Caco-2 (cell line): ENCODE data around the gene PLXNC1. TPM values are rescaled to one million over a fixed set of nuclear protein-coding genes. Genes with fewer than 3 reads are reported as not detected.

Experiments
- BruUV-seq: library from RNA; stranded (reverse); fragments of 400-500 nt; replicated peaks from 2 replicates; lab custom pipeline; 2021; lab: Mats Ljungman, UMichigan
- CTCF ChIA-PET: fragments of 300-600 bp; sonication (Branson Sonifier 250); formaldehyde crosslinking; loops from one replicate; lab custom pipeline; 2022; ENCODE audit warnings: antibody characterized with exemption; lab: Charles Lee
- POLR2A ChIA-PET: fragments of 300-600 bp; sonication (Branson Sonifier 250); formaldehyde crosslinking; loops from one replicate; lab custom pipeline; 2022; ENCODE audit warnings: antibody characterized with exemption; lab: Charles Lee
- DNase-seq, 2 experiments: peaks; one replicate each; pipeline versions ENCODE4 v3.0.0 to v3.0.0-alpha.2; 2020 to 2022
- H3K27me3 ChIP-seq: replicated peaks from 2 replicates; pipeline ENCODE4 v1.6.0; 2011; ENCODE audit warnings: low read length; ENCODE audit not compliant: control insufficient read depth, insufficient read depth
- H3K36me3 ChIP-seq: 2 replicates; pipeline ENCODE4 v1.5.1; 2011; ENCODE audit warnings: low read length; ENCODE audit not compliant: control insufficient read depth, insufficient read depth
- H3K4me1 ChIP-seq: fragments of 250-450 bp; sonication (Bioruptor Pico); 2 replicates; pipeline ENCODE4 v1.5.1; 2020; ENCODE audit warnings: mild to moderate bottlenecking
- H3K4me3 ChIP-seq: 2 replicates; pipeline ENCODE4 v1.5.1; 2011; ENCODE audit warnings: low read depth, mild to moderate bottlenecking, control low read depth, low read length
- H3K9me3 ChIP-seq: fragments of 250-450 bp; sonication (Bioruptor Pico); 2 replicates; pipeline ENCODE4 v1.5.1; 2020; ENCODE audit warnings: mild to moderate bottlenecking, moderate library complexity
- H3K27ac Mint-ChIP-seq: one replicate; pipeline ENCODE4 v1.8.0; 2022; ENCODE audit warnings: mixed read lengths; ENCODE audit not compliant: unreplicated experiment
- H3K27me3 Mint-ChIP-seq: one replicate; pipeline ENCODE4 v1.8.0; 2022; ENCODE audit warnings: mixed read lengths; ENCODE audit not compliant: insufficient read depth, unreplicated experiment
- H3K36me3 Mint-ChIP-seq: one replicate; pipeline ENCODE4 v1.8.0; 2022; ENCODE audit warnings: mild to moderate bottlenecking, mixed read lengths; ENCODE audit not compliant: insufficient read depth, unreplicated experiment
- H3K4me1 Mint-ChIP-seq: one replicate; pipeline ENCODE4 v1.8.0; 2022; ENCODE audit warnings: low read depth, mixed read lengths; ENCODE audit not compliant: unreplicated experiment
- H3K4me3 Mint-ChIP-seq: one replicate; pipeline ENCODE4 v1.8.0; 2022; ENCODE audit warnings: mild to moderate bottlenecking, moderate library complexity, mixed read lengths; ENCODE audit not compliant: unreplicated experiment
- H3K9me3 Mint-ChIP-seq: one replicate; pipeline ENCODE4 v1.8.0; 2022; ENCODE audit warnings: mixed read lengths; ENCODE audit not compliant: unreplicated experiment
- CTCF ChIP-seq, 2 experiments: fragments of 200-600 bp in 1 of 2; IDR thresholded peaks; 1 replicate in 1 of 2; 2 replicates in 1 of 2; pipeline versions ENCODE4 v1.5.1 to v1.8.0; 2011 to 2022; ENCODE audit warnings: antibody characterized with exemption in 1 of 2, control low read depth in 1 of 2, inconsistent platforms in 1 of 2, low read depth in 1 of 2, low read length in 1 of 2, mild to moderate bottlenecking in 1 of 2, moderate library complexity in 1 of 2; ENCODE audit not compliant: insufficient read depth in 1 of 2, severe bottlenecking in 1 of 2, unreplicated experiment in 1 of 2
- intact Hi-C: fragments of 100-400 bp; cut with micrococcal nuclease; formaldehyde crosslinking; loops from one replicate; pipeline ENCODE4 v1.10.0; 2022; ENCODE audit not compliant: unreplicated experiment
- total RNA-seq: library from RNA; stranded (reverse); gene quantifications from 2 replicates; pipeline ENCODE4 v1.2.3, GENCODE V29; 2022

The PLXNC1 gene
- total RNA-seq, 1 experiment from 2014 or later, result 41.3 TPM

DNA sequence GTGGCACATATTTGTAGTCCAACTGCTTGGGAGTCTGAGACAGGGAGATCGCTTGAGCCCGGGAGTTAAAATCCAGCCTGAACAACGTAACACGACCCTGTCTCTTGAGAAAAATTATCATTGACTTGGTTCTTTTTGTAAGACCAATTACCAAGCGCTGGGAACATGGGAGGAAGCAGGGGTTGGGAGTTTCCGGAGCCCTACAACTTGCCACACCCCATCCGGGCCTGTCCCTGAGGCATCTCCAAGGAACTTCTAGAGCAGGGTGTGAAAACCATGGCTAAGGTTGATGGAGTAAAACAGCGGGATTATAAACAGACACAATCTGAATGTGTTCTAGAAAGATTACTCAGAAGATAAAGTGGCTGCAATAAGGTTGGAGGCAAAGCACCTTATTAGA, 10.3 kb downstream of the PLXNC1 start:
- BruUV-seq, result no TSS peak
- no peak overlapping the region for H3K4me3 ChIP-seq
- Mint-ChIP-seq H3K36me3 (no peaks in the 10 kb centered on the region), H3K4me1 (peaks cover 14% of the 10 kb centered on the region), H3K27me3 (no peaks in the 10 kb centered on the region), H3K4me3 (no peak overlapping the region), H3K27ac (no peak overlapping the region), H3K9me3 (peaks cover 10% of the 10 kb centered on the region)
- no peak for DNase-seq
- no peak for TF ChIP-seq CTCF (IDR thresholded peaks at IDR 0.05; ENCODE audit: insufficient read depth in 1 of 2, low read depth in 1 of 2, low read length in 1 of 2, severe bottlenecking in 1 of 2, unreplicated experiment in 1 of 2)
- ChIA-PET POLR2A (no interaction called here), CTCF (no interaction called here)
- intact Hi-C loops, result no loop called here
- H3K9me3 ChIP-seq, result no peaks in the 10 kb centered on the region
- H3K27me3 ChIP-seq, result no peaks in the 10 kb centered on the region
- H3K4me1 ChIP-seq, result peaks cover 8% of the 10 kb centered on the region
- peaks cover 2% of the 10 kb centered on the region for H3K36me3 ChIP-seq

DNA sequence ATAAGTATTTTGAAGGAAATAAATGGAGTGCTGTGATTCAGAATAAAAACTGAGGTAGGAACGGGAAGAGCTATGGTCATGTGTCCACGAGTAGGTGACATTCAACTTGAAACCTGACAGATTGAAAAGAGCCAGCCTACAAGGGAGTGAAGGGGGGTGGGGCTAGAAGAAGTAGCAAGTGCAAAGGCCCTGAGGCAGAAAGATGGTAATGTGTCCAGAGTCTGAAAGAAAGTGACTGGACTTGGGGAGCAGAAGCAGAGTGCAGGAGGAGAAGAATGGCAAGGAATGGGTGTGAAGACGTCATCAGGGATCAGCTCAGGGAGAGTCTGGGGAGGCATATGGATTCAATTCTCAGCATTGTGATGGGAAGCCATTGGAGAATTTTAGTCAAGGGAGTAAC, 13.7 kb downstream of the PLXNC1 start:
- no peaks in the 10 kb centered on the region for H3K9me3 ChIP-seq
- Mint-ChIP-seq H3K9me3 (peaks cover 10% of the 10 kb centered on the region), H3K4me3 (no peak overlapping the region), H3K4me1 (peaks cover 17% of the 10 kb centered on the region), H3K27ac (peak overlapping the region; percentile 4), H3K36me3 (peaks cover 10% of the 10 kb centered on the region), H3K27me3 (no peaks in the 10 kb centered on the region)
- H3K27me3 ChIP-seq, result no peaks in the 10 kb centered on the region
- no peak for DNase-seq
- intact Hi-C loops, result no loop called here
- H3K4me1 ChIP-seq, result peaks cover 3% of the 10 kb centered on the region
- H3K36me3 ChIP-seq, result peaks cover 2% of the 10 kb centered on the region
- BruUV-seq, result no TSS peak
- no peak for TF ChIP-seq CTCF (IDR thresholded peaks at IDR 0.05; ENCODE audit: insufficient read depth in 1 of 2, low read depth in 1 of 2, low read length in 1 of 2, severe bottlenecking in 1 of 2, unreplicated experiment in 1 of 2)
- POLR2A ChIA-PET, result no interaction called here
- H3K4me3 ChIP-seq, result no peak overlapping the region
- CTCF ChIA-PET, result no interaction called here

DNA sequence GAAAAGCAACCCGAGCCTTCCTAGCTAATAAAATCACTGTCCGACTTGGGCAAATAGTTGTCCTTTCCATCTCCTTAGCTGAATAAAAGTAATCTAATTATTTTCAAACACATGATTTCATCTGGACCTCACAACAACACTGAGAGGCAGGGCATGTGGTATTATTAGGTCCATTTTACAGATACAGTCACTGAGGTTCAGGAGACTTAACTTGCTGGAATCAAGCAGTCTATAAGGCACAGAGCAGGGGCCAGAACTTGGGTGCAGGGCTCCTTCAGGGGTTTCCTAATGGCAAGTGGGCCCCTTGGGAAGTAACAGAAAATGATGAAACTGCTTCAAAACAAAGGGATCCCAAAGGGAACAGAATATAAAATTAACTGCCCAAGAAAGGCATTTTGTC, 15.5 kb downstream of the PLXNC1 start:
- Mint-ChIP-seq H3K27me3 (no peaks in the 10 kb centered on the region), H3K36me3 (peaks cover 14% of the 10 kb centered on the region), H3K9me3 (peaks cover 10% of the 10 kb centered on the region), H3K4me1 (peaks cover 34% of the 10 kb centered on the region), H3K27ac (no peak overlapping the region), H3K4me3 (no peak overlapping the region)
- CTCF ChIA-PET, result interaction anchor here (1.1 kb wide), 1 partner anchor 20 kb away, joined by 3 read pairs; no protein-coding TSS in a partner anchor
- intact Hi-C loops, result no loop called here
- no peak for TF ChIP-seq CTCF (IDR thresholded peaks at IDR 0.05; ENCODE audit: insufficient read depth in 1 of 2, low read depth in 1 of 2, low read length in 1 of 2, severe bottlenecking in 1 of 2, unreplicated experiment in 1 of 2)
- no peak for DNase-seq
- BruUV-seq, result no TSS peak
- Histone ChIP-seq H3K36me3 (no peaks in the 10 kb centered on the region; the same call in none of the 2 replicates), H3K9me3 (no peaks in the 10 kb centered on the region), H3K4me1 (peaks cover 19% of the 10 kb centered on the region), H3K27me3 (no peaks in the 10 kb centered on the region), H3K4me3 (no peak overlapping the region)
- POLR2A ChIA-PET, result no interaction called here
